ENCODE data around the gene CCDC148.

CCDC148 gene

DNA sequence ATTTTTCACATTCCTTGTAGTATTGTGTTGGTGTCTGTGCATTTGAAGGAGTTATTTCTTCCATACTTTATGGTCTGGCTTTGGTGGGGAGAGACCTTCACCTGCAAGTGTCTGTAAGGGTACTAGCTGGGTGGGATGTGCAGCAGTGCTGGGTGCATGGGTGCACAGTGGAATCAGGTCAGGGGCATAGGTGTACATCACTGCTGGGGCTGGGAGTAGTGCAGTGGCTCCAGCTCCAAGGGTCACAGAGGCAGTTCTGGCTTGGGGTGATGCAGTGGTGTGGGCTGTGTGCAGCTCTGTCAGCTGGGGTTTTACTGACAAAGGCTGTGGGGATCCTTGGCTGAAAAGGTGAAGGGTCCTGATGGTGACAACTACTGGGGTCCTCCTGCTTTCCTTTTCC, 44.8 kb downstream of the CCDC148 start:
- no peak overlapping the region for H3K9ac ChIP-seq (ENCODE audit: low read length)
- no peak overlapping the region for H3K27ac ChIP-seq (ENCODE audit: low read depth, low read length)
- no peaks in the 10 kb centered on the region for H3K4me1 ChIP-seq (ENCODE audit: insufficient read depth, low read length)
- no peak overlapping the region for H3K4me3 ChIP-seq (ENCODE audit: low read depth in 1 of 2, low read length in 2 of 2)
- no peaks in the 10 kb centered on the region for H3K27me3 ChIP-seq (ENCODE audit: control insufficient read depth in 1 of 2, insufficient read depth in 2 of 2, low read length in 2 of 2)
- no peaks in the 10 kb centered on the region for H3K9me3 ChIP-seq (ENCODE audit: low read length)
- H3K36me3 ChIP-seq (ENCODE audit: insufficient read depth, low read length): no peaks in the 10 kb centered on the region

DNA sequence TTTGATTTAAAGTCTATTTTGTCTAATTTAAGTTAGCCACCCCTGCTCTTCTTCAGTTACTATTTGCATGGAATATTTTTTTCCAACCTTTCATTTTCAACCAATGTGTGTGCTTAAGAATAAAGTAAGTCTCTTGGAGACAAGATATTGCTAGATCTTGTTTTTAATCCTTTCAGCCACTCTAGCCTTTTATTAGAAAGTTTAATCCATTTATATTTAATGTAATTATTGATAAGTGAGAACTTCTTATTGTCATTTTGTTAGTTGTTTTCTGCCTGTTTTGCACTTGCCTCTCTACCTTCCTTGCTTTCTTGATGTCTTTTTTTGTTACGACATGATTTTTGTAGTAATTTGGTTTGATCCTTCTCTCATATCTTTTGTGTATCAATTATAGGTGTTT, 46.4 kb downstream of the CCDC148 start:
- H3K9ac ChIP-seq (ENCODE audit: low read length): no peak overlapping the region
- H3K27ac ChIP-seq (ENCODE audit: low read depth, low read length): no peak overlapping the region
- no peaks in the 10 kb centered on the region for H3K27me3 ChIP-seq (ENCODE audit: control insufficient read depth in 1 of 2, insufficient read depth in 2 of 2, low read length in 2 of 2)
- H3K36me3 ChIP-seq (ENCODE audit: insufficient read depth, low read length): no peaks in the 10 kb centered on the region
- no peak overlapping the region for H3K4me3 ChIP-seq (ENCODE audit: low read depth in 1 of 2, low read length in 2 of 2)
- H3K9me3 ChIP-seq (ENCODE audit: low read length): no peaks in the 10 kb centered on the region
- no peaks in the 10 kb centered on the region for H3K4me1 ChIP-seq (ENCODE audit: insufficient read depth, low read length)

DNA sequence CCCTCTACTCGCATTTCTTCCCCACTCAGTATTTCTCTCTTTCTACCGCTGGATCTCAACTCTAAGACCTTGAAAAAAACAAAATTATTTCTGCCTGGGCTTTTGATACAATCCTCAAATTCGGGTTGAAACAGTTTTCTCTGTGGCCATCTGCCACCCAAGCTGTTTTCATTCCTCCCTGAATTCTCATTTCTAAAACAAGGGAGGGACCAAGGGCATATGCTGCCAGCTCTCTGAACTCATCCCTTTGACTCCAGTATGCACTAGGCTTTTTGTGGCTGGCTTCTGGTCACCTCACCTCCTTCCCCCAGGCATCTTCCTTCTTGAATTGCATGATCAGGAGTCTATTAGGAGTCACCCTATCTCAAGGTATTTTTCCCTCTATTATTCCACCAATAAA, 49.5 kb downstream of the CCDC148 start:
- Histone ChIP-seq H3K27me3 (ENCODE audit: control insufficient read depth in 1 of 2, insufficient read depth in 2 of 2, low read length in 2 of 2) (no peaks in the 10 kb centered on the region), H3K4me3 (ENCODE audit: low read depth in 1 of 2, low read length in 2 of 2) (no peak overlapping the region), H3K9ac (ENCODE audit: low read length) (no peak overlapping the region), H3K27ac (ENCODE audit: low read depth, low read length) (no peak overlapping the region), H3K36me3 (ENCODE audit: insufficient read depth, low read length) (no peaks in the 10 kb centered on the region), H3K9me3 (ENCODE audit: low read length) (no peaks in the 10 kb centered on the region), H3K4me1 (ENCODE audit: insufficient read depth, low read length) (peaks cover 7% of the 10 kb centered on the region)

DNA sequence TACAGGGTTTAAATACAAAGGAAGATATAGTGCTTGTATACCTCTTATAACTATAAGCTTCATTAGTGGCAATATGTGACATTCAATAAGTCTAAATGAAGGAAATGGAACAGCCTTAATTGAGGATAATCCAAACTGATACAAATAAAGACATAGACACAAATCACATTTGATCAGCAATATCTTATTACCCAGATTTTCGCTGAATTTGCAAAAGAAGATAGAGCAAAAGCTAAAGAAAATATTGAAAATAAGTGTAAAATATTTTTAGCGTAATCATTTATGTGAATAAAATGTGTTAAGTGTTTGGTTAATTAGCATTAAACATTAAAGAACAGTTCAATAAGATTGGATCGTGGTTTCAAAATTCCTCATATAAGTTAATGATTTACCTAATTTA, 51.2 kb downstream of the CCDC148 start:
- no peak overlapping the region for H3K27ac ChIP-seq (ENCODE audit: low read depth, low read length)

DNA sequence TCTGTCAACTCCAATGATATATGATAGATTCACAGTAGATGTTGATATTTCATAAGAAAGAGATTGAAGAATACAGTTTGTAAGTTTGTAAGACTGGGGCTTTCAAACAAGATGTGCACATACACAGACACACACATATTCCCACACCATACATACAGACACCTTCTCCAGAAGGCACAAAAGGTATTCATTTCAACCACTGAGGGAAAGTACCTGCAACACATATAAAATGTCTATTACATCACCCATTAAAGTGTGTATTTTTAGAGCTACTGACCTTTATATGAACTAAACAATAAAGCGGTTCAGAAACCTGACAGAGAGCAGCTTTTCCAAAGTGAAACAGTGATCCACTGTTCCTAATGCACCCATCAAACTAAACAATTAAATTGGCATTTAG, 53.3 kb downstream of the CCDC148 start:
- H3K4me1 ChIP-seq (ENCODE audit: insufficient read depth, low read length): peaks cover 7% of the 10 kb centered on the region
- no peak overlapping the region for H3K4me3 ChIP-seq (ENCODE audit: low read depth in 1 of 2, low read length in 2 of 2)

More for the DNA sequence above, 51.2 kb downstream of the CCDC148 start:
- Histone ChIP-seq H3K27me3 (ENCODE audit: control insufficient read depth in 1 of 2, insufficient read depth in 2 of 2, low read length in 2 of 2) (no peaks in the 10 kb centered on the region), H3K4me1 (ENCODE audit: insufficient read depth, low read length) (peaks cover 7% of the 10 kb centered on the region), H3K9ac (ENCODE audit: low read length) (no peak overlapping the region), H3K4me3 (ENCODE audit: low read depth in 1 of 2, low read length in 2 of 2) (no peak overlapping the region), H3K36me3 (ENCODE audit: insufficient read depth, low read length) (no peaks in the 10 kb centered on the region), H3K9me3 (ENCODE audit: low read length) (no peaks in the 10 kb centered on the region)

DNA sequence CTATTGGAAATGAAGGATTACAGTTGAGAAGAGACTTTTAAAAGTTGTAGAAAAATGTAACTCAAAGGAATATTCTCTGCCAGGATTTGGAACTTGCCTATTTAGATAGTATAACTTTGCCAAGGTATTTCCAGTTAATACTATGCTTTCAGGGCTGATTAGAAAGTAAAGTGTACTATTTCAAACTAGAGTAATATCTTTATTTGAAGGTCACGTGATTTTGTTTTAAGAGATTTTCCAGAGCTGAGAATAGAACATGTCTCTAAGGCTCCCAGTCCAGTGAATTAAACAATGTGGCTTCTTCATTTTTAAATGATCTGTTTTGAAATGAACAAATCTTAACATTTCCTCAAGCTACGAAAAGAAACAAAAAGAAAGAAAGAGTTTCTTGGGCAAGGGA, 53.9 kb downstream of the CCDC148 start:
- Histone ChIP-seq H3K27me3 (ENCODE audit: control insufficient read depth in 1 of 2, insufficient read depth in 2 of 2, low read length in 2 of 2) (no peaks in the 10 kb centered on the region), H3K9me3 (ENCODE audit: low read length) (no peaks in the 10 kb centered on the region), H3K27ac (ENCODE audit: low read depth, low read length) (no peak overlapping the region), H3K36me3 (ENCODE audit: insufficient read depth, low read length) (no peaks in the 10 kb centered on the region), H3K9ac (ENCODE audit: low read length) (no peak overlapping the region), H3K4me1 (ENCODE audit: insufficient read depth, low read length) (peaks cover 7% of the 10 kb centered on the region), H3K4me3 (ENCODE audit: low read depth in 1 of 2, low read length in 2 of 2) (no peak overlapping the region)

More for the DNA sequence above, 53.3 kb downstream of the CCDC148 start:
- no peaks in the 10 kb centered on the region for H3K36me3 ChIP-seq (ENCODE audit: insufficient read depth, low read length)
- H3K9me3 ChIP-seq (ENCODE audit: low read length): no peaks in the 10 kb centered on the region
- H3K9ac ChIP-seq (ENCODE audit: low read length): no peak overlapping the region
- no peaks in the 10 kb centered on the region for H3K27me3 ChIP-seq (ENCODE audit: control insufficient read depth in 1 of 2, insufficient read depth in 2 of 2, low read length in 2 of 2)
- H3K27ac ChIP-seq (ENCODE audit: low read depth, low read length): no peak overlapping the region

DNA sequence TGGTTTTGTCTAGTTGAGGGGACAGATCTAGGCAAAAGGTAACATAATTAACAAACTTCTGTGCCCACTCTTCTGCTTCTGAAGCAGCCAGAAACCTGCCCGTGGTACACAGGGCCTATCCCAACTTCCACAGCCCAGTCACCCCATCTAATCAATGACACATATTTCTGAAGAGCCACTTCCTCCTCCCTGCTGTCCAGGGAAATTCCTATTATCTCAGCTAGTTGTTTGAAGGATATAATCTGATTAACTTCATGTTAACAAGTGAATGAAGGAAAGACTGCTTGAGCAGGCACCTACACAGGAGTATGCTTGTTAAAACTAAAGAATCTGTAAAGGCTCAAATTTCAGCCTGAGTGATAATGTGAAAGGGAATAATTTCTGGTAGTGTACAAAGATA, 61.4 kb downstream of the CCDC148 start:
- Histone ChIP-seq H3K27ac (ENCODE audit: low read depth, low read length) (no peak overlapping the region), H3K36me3 (ENCODE audit: insufficient read depth, low read length) (no peaks in the 10 kb centered on the region), H3K4me1 (ENCODE audit: insufficient read depth, low read length) (no peaks in the 10 kb centered on the region), H3K9ac (ENCODE audit: low read length) (no peak overlapping the region), H3K27me3 (ENCODE audit: control insufficient read depth in 1 of 2, insufficient read depth in 2 of 2, low read length in 2 of 2) (no peaks in the 10 kb centered on the region), H3K9me3 (ENCODE audit: low read length) (no peaks in the 10 kb centered on the region), H3K4me3 (ENCODE audit: low read depth in 1 of 2, low read length in 2 of 2) (no peak overlapping the region)

DNA sequence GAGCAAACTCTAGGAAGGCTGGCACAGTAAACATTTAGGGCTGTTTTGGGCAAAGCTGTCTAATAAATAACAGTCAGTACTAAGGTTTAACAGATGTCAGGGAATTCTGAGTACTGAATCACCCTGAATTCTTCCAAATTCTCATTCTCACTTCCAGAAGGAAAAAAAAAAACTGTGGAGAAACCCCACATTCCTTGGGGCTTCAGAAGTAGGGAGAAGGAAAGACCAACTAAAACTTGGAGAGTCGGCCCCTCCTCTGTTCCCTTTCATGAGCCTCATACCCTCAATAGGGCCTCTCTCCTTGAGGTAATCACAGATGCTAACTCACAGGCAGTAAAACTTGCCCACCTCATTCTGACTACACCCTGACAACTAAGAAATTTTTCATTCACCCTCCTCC, 62.1 kb downstream of the CCDC148 start:
- no peak overlapping the region for H3K9ac ChIP-seq (ENCODE audit: low read length)

DNA sequence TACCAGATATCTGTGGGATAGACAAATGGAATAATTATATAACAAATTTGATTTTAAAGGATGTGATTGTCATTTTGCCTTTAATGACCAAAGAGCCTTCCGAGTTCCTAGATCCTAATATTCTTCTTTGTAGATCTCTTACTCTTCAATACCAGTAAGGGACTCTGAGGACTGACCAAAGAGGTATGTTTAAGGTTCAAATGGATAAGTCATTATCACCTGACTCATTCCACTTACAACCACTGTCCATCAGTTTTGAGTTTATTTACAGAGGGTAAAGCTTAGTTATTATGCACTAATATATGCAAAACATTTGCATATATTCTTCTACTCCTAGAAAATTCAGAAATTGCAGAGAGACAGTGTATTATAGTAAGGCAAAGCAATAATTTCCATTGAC, 62.7 kb downstream of the CCDC148 start:
- no peaks in the 10 kb centered on the region for H3K4me1 ChIP-seq (ENCODE audit: insufficient read depth, low read length)
- H3K4me3 ChIP-seq (ENCODE audit: low read depth in 1 of 2, low read length in 2 of 2): no peak overlapping the region
- no peaks in the 10 kb centered on the region for H3K9me3 ChIP-seq (ENCODE audit: low read length)
- no peaks in the 10 kb centered on the region for H3K36me3 ChIP-seq (ENCODE audit: insufficient read depth, low read length)
- no peak overlapping the region for H3K27ac ChIP-seq (ENCODE audit: low read depth, low read length)
- H3K9ac ChIP-seq (ENCODE audit: low read length): no peak overlapping the region
- H3K27me3 ChIP-seq (ENCODE audit: control insufficient read depth in 1 of 2, insufficient read depth in 2 of 2, low read length in 2 of 2): no peaks in the 10 kb centered on the region

More for the DNA sequence above, 62.1 kb downstream of the CCDC148 start:
- no peaks in the 10 kb centered on the region for H3K27me3 ChIP-seq (ENCODE audit: control insufficient read depth in 1 of 2, insufficient read depth in 2 of 2, low read length in 2 of 2)
- H3K9me3 ChIP-seq (ENCODE audit: low read length): no peaks in the 10 kb centered on the region
- H3K36me3 ChIP-seq (ENCODE audit: insufficient read depth, low read length): no peaks in the 10 kb centered on the region
- no peaks in the 10 kb centered on the region for H3K4me1 ChIP-seq (ENCODE audit: insufficient read depth, low read length)
- H3K27ac ChIP-seq (ENCODE audit: low read depth, low read length): no peak overlapping the region
- no peak overlapping the region for H3K4me3 ChIP-seq (ENCODE audit: low read depth in 1 of 2, low read length in 2 of 2)

DNA sequence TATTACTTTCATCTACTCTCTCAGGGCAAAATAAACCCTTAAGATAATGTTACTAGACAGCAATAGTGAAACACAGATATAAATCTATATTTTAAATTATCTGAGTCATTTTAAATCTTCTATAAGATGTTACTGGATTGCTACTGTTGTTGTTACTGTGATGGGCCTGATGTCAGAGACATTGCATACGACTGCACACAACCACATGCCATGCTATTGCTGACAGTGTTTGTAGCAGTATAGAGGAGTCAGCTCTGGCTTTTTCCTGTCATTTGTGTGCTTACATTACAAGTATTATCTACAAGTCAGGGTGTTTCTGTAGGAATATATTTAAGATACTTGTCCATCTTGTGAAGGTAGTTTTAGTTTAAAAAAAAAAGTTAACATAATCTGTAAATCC, 63.9 kb downstream of the CCDC148 start:
- H3K27ac ChIP-seq (ENCODE audit: low read depth, low read length): no peak overlapping the region
- no peaks in the 10 kb centered on the region for H3K36me3 ChIP-seq (ENCODE audit: insufficient read depth, low read length)
- no peaks in the 10 kb centered on the region for H3K27me3 ChIP-seq (ENCODE audit: control insufficient read depth in 1 of 2, insufficient read depth in 2 of 2, low read length in 2 of 2)

DNA sequence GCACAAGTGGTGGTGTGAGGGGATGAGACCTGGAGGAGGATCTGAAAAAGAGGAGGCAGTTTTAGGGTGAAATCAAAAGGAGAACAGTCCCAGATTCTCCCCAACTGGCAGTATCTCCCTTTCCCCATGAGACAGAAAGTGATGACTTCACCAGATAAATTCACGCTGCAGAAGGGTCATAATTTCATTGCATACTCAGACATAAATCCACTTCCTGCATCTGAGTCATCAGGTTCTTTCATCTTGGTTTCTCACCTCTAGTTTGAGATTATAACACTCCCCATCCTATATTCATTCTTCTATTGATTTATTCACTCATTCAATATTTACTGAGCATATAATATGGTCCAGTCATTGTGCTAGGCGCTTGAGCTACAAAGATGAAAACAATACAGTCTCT, 64.7 kb downstream of the CCDC148 start:
- Histone ChIP-seq H3K9ac (ENCODE audit: low read length) (no peak overlapping the region), H3K27ac (ENCODE audit: low read depth, low read length) (no peak overlapping the region), H3K4me3 (ENCODE audit: low read depth in 1 of 2, low read length in 2 of 2) (no peak overlapping the region), H3K36me3 (ENCODE audit: insufficient read depth, low read length) (no peaks in the 10 kb centered on the region), H3K27me3 (ENCODE audit: control insufficient read depth in 1 of 2, insufficient read depth in 2 of 2, low read length in 2 of 2) (no peaks in the 10 kb centered on the region), H3K4me1 (ENCODE audit: insufficient read depth, low read length) (no peaks in the 10 kb centered on the region), H3K9me3 (ENCODE audit: low read length) (no peaks in the 10 kb centered on the region)

More for the DNA sequence above, 63.9 kb downstream of the CCDC148 start:
- Histone ChIP-seq H3K9me3 (ENCODE audit: low read length) (no peaks in the 10 kb centered on the region), H3K4me1 (ENCODE audit: insufficient read depth, low read length) (no peaks in the 10 kb centered on the region), H3K9ac (ENCODE audit: low read length) (no peak overlapping the region), H3K4me3 (ENCODE audit: low read depth in 1 of 2, low read length in 2 of 2) (no peak overlapping the region)

DNA sequence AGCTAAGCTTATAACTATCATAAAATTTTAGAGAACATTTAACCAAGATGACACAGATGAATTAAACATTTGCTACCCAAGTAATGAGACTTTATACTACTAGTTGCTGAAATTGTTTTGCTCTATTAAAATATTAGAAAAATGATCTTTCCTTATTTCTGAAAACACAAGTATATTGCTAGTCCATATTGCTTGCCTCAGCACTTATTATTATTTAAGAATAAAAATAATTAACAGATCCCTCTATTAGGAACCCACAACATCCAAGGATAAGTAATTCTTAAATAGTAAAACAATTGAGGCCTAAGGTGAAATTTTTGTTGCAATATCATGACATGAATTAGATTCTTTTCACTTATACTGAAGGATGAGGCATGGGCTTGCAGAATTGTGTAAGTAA, 65.2 kb downstream of the CCDC148 start:
- no peak overlapping the region for H3K4me3 ChIP-seq (ENCODE audit: low read depth in 1 of 2, low read length in 2 of 2)
- no peak overlapping the region for H3K9ac ChIP-seq (ENCODE audit: low read length)
- no peak overlapping the region for H3K27ac ChIP-seq (ENCODE audit: low read depth, low read length)
- no peaks in the 10 kb centered on the region for H3K36me3 ChIP-seq (ENCODE audit: insufficient read depth, low read length)
- H3K9me3 ChIP-seq (ENCODE audit: low read length): no peaks in the 10 kb centered on the region
- H3K4me1 ChIP-seq (ENCODE audit: insufficient read depth, low read length): no peaks in the 10 kb centered on the region
- no peaks in the 10 kb centered on the region for H3K27me3 ChIP-seq (ENCODE audit: control insufficient read depth in 1 of 2, insufficient read depth in 2 of 2, low read length in 2 of 2)

All from muscle layer of colon (tissue), 2 donors.